COLO668 (cell line): ENCODE measurements around the gene TSR3.
A peak's percentile ranks its signal among the peaks of the same experiment; 100 is the strongest.

Experiments used
- DNase-seq: peaks from one replicate; lab custom pipeline; 2025; ENCODE audit not compliant: unreplicated experiment; lab: John Stamatoyannopoulos, UW

Gene TSR3

DNA sequence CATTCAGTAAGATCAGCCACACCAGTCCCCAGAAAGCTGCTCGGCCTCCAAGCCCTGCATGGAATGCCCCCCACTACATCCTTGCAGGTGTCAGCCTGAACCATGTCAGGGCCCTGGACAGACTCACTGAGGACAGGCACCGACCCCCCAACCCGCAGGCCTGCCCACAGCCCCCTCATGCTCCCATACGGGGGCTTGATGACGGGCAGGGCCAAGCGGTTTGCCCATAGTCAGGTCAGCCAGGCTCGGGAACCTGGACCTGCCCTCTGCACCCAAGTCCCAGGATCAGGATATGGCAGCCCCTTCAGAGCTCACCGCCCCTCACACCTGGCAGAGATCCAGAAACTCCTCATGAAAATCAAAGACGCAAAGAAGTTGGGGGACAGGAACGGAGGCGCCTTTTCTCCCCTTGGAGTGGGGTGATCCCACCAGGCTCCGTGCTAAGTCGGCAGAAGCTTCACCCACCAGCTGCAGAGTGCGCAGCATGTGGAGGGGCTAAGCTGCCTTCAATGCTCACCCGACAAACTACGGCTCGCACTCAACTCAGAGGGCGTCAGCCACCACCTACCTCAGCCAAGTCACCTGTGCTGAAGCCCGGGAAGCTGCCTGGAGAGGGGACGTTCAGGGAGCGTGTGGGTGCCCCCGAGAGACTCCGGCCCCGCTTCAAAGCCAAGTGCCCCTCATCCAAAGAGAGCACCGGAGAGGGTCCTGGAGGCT lies 26.6 kb upstream of the TSR3 start:
- DNase-seq: peak; percentile 30

DNA sequence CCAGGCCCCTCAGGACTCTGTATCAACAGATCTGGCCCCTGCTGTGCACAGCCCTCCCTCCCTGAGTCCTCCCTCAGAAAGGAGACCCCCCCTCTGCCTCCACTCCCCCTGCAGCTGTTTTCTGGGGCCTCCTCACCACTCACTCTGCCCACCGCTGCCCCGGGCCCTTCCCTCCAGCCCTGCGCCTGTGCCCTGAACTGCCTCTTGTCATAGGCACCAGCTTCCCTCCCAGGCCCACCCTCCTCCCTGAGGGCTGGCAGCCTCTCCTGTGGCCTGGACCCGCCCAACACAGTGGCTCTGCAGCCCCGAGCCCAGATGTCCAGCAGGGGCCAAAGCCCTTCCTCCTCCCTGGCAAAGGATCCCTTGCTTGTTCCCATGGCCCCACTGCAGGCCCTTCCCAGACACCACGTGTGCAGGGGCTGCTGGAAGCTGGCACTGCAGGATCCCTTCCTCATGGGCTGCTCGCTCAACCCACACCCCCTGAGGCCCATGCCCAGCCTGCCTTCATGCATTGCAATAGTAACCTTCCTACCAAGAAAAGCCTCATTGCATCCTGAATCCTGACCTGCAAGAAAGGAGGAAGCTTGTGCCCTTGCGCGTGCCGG lies 25.8 kb upstream of the TSR3 start:
- no peak for DNase-seq

DNA sequence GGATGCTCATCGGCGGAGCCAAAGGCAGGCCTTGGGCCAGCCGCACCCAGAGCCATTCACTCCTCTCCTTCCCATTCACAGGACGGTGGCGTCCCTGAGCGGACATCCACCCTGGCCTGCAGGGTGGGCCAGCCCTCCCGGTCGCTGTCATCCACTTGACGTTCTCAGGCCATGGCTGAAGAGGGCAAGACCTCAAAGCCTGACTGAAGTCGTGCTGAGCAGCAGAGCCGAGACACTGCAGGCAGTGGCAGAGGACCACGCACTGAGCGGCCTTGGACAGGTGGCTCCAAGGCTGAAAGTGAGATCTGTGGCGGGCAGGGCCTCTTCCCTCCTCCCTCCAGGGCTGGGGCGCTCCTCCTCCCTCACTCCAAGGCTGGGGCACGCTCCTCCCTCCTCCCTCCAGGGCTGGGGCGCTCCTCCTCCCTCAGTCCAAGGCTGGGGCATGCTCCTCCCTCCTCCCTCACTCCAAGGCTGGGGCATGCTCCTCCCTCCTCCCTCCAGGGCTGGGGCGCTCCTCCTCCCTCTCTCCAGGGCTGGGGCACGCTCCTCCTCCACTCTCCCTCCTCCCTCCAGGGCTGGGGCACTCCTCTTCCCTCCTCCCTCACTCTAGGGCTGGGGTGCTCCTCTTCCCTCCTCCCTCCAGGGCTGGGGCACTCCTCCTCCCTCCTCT lies 24.2 kb upstream of the TSR3 start:
- DNase-seq: no peak

DNA sequence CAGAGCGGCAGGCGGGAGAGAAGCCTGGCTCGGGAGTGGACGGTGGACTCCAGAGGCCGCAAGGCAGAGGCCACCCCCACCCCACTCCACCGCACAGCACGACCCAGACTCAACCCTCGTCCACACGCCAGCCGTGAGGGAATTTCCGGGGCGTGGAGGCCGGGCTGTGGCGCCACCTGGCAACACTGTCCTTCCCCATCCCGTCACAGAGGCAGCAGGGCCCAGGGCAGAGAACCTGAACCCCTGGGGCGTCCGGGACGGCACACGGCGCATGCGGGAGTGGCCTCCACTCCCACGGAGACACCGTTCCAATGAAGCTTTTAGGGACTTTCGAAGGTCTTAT lies 23.6 kb upstream of the TSR3 start:
- no peak for DNase-seq

DNA sequence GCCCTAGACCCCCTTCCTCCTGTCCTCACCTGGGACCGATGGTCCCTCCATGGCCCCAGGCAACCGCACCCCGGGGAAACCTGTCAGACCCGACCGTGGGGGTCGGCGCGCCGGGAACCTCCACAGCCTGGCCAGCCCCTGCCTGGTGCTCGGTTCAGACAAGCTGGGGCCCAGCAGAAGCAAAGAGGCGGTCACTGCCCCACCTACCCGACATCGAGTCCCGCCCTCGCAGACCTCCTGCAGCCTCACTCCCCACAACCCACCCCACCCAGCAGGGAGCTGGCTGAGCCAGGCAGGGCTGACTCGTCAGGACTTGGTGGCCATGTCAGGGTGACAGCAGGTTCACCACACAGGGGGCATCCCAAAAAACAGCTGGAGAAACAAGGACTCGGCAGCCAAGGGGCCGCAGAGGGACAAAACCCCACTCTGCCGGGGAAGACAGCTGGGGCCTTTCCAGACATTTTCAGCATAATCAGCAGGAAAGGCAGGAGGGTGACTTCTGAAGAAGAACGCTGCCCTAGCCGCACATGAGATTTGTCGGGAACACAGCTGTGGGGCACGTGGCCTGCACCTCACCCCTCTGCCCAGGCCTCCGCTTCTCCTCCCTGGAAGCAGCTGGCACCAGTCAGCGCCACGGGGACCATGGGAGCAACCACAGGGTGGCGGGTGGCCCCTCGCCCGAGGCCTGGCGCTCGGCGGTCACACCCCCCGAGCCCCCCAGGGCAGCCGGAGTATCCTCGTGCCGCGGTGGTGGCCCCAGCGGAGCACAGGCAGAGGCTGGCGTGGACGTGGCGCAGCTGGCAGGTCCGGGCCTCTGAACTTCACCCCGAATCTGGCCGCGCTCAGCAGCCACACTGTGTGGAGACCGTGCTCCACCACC lies 23.0 kb upstream of the TSR3 start:
- no peak for DNase-seq

DNA sequence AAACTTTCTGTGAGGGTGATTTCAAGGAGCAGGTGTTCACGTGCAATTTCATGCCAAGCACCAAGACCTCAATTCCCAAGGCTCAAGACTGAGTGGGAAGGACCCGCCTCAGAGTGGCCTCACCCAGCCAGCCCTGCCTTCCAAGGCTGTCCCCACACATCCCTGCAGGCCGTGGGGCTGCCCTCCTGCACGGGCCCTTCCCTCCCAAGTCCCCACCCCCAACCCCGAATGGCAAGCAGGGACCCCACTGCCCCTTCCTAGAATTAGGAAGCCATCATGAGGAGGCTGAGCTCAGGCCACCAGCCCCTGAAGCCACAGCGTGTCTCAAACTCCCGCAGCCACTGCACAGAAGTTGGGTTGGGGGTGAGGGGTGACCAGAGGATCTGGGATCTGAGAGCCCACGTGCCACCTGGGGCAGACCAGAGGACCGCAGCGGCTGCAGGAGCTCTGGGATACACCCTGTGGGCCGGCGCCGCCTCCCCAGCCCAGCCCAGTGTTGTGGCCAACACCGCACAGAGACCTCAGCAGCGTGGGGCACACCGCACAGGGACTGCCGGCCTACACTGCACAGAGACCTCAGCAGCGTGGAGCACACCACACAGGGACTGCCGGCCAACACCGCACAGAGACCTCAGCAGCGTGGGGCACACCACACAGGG lies 20.7 kb upstream of the TSR3 start:
- no peak for DNase-seq

DNA sequence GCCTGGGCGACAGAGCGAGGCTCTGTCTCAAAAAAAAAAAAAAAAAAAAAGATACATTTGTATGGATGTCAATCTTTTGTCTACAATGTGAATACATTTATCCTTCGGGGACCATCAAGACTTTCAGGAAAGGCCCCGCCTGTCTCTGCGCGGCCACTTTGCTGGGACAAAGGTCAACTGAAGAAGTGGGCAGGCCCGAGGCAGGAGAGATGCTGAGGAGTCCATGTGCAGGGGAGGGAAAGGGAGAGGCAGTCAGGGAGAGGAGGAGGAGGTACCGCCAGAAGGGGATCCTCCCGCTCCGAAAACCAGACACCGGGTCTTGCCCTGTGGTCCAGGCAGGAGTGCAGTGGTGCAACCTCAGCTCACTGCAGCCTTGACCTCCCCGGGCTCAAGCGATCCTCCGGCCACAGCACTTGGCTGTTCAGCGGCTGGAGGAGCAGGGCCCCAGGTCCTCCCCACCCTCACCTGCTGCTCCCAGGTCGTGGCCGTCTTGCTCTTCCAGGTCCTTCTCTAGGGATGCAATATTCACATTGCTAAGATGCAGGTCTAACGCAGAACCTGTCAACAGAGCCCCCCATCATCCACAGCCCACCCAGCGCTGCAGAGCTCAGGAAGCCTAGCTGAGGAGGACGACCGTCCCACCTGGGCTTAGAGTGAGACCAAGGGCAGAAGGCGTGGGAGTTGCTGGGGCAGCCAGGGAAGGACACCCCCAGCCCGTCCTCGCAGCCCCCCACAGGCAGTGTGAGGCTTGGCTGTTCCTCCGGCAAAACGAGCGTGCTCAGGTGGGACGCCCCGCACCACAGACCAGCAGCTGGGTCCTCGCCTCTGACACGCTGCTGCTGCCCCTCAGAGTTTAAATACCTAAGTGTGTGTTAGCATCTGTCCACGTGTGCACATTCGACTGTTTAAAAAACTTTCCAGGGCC lies 19.6 kb upstream of the TSR3 start:
- DNase-seq: no peak

DNA sequence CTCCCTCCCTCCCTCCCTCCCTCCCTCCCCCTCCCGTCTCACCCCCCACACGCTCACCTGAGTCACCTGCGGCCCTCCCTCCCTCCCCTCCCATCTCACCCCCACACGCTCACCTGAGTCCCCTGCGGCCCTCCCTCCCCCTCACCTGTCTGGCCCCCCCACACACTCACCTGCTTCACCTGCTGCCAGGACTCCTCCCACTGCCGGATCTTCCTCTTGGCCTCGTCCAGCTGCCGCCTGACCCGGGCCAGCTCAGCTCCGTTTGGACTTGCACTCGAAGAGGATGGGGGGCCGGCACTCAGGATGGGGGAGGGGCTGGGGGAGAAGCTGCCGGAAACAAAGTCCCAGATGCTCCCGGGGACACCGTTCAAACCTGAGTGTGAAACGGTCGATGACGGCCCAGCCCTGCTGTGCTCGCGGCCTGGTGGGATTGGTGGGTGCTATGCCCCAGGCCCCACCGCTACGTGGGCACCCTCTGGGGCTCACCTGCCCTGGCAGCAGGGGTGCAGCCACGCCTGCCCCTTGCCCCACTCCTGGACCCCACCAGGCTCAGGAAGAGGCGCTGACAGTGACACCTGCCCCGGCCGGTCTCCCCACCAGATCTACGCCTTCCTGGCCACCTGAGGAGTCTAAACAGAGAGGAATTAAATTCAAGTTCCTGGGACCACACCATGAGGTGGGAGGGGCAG lies 16.0 kb upstream of the TSR3 start:
- DNase-seq: peak; percentile 94

DNA sequence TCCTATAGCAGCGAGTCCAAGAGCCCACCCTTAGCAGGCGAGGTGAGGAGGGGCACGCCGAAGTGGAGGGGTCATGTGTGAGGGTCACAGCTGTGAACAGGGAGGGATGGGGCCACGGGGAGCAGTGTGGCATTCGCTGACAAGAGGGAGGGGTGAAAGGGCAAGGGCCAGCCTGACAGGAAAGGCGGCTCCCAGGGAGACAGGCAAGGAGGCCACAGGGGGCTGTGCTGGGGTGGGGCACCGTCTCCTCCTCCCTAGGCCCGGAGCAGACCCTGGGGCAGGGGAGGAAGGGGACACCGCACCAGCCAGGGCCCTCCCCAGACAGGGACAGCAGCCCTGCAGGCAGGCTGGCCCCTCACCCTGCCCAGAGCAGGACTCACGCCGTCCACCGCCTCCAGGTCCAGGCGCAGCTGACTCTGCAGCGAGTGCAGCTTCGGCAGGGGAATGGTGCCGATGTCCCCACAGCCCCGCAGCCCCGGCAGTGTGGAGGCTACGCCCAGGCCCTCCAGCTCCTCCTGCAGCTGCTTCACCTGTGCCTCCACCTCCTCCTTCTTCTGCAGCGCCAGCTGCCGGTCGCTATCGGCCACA lies 15.1 kb upstream of the TSR3 start:
- DNase-seq: peak; percentile 90

DNA sequence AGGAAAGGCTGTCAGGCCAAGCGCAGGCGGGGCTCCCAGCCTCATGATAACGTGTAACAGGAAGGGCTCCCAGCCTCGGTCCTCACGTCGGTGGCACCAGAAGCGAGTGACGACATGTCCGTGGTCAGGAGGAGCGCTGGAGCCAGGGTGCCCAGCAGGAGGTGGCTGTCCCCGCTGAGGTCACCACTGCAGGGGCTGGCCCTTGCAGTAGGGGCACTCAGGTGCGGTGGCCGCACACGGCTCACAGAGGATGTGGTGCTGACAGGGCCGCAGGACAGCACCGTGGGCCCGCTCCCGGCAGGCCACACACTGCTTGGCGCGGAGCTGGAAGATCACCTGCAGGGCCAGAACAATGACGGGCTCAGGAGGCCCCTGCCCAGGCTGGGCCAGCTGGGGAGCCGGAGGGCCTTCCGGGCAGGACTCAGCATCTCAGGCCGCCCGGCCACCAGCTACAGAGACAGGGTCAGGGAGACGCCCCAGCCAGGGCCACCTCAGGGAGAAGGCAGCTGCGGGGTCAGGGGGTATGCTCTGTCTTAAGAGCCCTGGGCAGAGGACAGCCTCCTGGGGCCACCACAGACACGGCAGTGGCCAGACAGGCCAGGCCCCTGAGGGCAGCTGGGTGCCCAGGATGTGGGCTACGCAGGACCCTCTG lies 14.5 kb upstream of the TSR3 start:
- peak; percentile 40 for DNase-seq

DNA sequence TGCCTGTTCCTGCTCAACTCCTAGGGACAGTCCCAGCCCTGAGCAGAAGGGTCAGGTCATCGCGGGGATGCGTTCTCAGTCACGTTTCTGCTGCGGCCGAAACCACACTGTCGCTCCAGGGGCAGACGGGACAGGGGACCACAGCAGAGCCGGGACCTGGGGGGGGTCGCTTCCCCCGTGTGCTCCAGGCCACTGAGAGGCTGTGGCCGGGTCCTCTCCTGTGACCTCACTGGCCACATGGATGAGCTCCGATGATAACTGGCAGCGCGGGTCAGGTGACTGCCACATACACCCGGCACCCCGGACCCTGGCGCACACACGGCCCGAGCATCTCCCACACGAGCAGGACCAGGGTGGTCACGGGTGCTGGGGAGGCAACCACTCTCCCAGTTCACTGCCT lies 12.8 kb upstream of the TSR3 start:
- DNase-seq: no peak

DNA sequence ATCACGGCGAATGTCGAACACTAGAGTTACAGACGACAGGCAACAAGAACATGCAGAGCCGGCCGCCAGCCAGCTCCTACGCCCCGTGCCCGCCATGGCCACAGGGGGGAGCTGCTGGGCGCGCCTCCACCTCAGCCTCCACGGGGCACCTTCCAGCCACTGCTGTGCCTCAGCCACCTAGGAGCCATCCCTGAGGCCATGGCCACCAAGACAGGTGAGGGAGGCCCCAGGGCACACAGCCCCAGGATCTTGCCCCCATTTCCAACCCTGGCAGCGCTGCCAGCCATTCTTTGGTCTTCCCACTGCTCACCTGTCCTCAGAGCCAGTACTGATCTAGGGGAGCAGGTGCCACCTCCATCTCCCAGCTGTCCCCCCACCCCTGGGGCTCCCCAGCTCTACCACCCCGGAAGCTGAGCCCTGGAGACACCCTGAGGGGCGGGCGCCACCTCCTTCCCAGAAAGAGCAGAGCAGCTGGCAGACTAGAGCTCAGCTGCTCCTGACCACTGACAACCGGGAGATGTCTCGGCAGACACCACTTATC lies 11.9 kb upstream of the TSR3 start:
- DNase-seq: peak; percentile 82

DNA sequence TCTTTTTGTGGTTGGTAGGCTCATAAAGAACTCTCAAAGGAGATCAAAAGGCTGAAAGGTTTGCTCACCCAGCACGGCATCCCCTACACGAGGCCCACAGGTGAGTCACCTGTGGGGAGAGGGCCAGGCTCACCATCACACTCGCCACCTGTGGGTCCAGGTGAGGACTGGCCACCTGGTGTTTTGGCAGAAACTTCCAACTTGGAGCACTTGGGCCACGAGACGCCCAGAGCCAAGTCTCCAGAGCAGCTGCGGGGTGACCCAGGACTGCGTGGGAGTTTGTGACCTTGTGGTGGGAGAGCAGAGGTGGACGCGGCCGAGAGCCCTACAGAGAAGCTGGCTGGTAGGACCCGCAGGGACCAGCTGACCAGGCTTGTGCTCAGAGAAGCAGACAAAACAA lies 11.1 kb upstream of the TSR3 start:
- DNase-seq: peak; percentile 6

DNA sequence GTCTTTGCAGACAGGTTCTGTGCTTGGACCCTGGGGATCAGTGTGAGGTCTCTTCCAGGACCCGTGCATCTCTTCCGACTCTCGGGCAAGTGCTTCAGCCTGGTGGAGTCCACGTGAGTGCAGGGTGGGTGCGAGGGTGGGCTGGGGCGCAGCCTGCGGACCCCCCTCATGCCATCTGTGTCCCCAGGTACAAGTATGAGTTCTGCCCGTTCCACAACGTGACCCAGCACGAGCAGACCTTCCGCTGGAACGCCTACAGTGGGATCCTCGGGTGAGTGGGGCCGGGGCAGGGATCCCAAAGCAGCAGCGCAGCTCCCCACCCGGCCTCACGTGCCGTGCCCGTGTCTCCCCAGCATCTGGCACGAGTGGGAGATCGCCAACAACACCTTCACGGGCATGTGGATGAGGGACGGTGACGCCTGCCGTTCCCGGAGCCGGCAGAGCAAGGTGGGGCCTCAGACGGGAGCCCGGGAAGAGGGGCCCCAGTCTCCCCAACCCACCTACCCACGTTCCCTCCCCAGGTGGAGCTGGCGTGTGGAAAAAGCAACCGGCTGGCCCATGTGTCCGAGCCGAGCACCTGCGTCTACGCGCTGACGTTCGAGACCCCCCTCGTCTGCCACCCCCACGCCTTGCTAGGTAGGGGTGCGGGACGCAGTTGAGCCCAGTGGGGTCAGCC lies 10.1 kb upstream of the TSR3 start:
- DNase-seq: no peak

DNA sequence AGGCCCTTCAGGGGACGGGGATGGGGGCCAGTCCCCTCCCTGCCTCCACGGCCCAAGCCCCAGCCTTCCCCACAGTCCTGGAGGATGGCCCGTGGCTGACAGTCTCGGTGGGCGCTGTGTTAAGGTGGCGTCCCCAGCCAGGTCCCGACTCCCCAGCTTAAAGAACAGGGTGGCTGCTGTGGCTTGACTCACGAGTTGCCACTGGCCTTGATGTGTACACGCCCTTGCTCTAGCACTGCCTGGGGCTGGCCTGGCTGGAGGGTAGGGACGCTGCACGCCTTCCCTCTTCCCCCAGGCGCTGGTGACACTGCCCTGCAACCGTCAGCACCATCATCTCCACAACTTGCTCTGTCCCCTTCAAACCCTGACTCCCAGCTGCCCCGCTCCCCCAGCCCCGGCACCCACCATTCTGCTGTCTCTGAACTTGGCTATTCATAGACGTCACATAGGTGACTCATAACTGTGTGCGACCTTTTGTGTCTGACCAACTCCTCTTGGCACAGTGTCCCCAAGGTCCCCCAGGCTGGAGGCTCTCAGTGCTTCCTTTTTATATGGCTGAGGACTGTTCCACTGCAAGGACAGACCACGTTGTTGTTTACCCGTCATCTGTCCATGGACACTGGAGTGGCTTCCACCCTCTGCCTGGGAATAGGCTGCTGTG lies 6.4 kb upstream of the TSR3 start:
- DNase-seq: no peak

DNA sequence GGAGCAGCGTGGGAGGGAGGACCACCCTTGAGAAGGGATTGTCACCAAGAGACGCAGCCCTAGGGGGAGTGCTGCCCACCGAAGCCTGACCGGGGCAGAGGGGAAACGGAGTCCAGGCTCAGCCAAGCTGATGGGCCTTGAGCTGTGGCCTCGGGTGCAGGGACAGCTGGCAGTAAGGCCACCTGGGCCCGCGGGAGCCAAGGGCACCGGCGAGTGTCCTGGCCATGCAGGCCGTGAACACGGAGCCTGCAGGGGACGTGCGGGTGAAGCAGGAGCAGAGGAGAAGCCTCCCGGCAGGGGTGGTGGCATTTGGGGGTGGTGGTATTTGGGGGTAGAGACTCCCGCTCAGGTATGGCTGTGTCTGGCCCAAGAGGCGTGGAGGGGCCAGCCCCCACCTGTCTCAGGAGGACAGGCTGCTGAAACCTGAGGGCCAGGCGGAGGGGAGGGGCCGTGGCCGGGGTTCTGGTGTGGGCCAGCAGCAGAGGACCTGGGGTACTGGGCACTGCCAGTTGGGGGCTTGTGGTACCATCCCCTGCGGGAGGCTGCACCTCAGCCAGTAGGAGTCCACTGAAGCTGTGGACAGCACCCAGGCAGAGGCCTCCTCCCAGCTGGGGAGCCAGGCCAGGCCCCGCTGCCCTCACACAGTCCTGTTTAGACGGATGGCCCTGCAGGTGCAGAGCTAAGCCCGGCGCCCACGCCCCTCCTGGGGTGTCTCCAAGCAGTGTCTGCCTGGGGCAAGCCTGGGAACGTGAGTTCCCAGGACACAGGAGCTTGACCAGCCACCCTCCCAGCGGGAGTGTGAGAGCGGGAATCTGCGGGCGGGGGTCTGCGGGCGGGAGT lies 4.6 kb upstream of the TSR3 start:
- DNase-seq: no peak
